Trophoblast cell (in vitro differentiated cells and primary cell): Measurements from ENCODE around the gene CXXC5.

Experiments
- DNase-seq, 2 donors: peaks; one replicate each; pipeline ENCODE4 v3.0.0-alpha.2; 2016
- H2AFZ ChIP-seq: 2 replicates; pipeline ENCODE4 v1.6.1; 2013; ENCODE audit warnings: low read length, moderate library complexity, mild to moderate bottlenecking; ENCODE audit not compliant: insufficient read depth, poor library complexity
- H2AK5ac ChIP-seq: 2 replicates; pipeline ENCODE4 v1.6.1; 2013; ENCODE audit warnings: mild to moderate bottlenecking, low read length
- H2BK120ac ChIP-seq: 2 replicates; pipeline ENCODE4 v1.6.1; 2013; ENCODE audit warnings: low read length, mild to moderate bottlenecking, moderate library complexity; ENCODE audit not compliant: insufficient read depth, poor library complexity
- H2BK12ac ChIP-seq: 2 replicates; pipeline ENCODE4 v1.6.1; 2013; ENCODE audit warnings: mild to moderate bottlenecking, low read length, moderate library complexity
- H2BK5ac ChIP-seq: 2 replicates; pipeline ENCODE4 v1.6.1; 2013; ENCODE audit warnings: low read length, low read depth, moderate library complexity, mild to moderate bottlenecking; ENCODE audit not compliant: poor library complexity
- H3K14ac ChIP-seq: 2 replicates; pipeline ENCODE4 v1.6.1; 2013; ENCODE audit warnings: mild to moderate bottlenecking, low read length
- H3K18ac ChIP-seq: 2 replicates; pipeline ENCODE4 v1.6.1; 2013; ENCODE audit warnings: mild to moderate bottlenecking, low read length
- H3K23ac ChIP-seq: 2 replicates; pipeline ENCODE4 v1.6.1; 2013; ENCODE audit warnings: low read length
- H3K27ac ChIP-seq: 2 replicates; pipeline ENCODE4 v1.5.1; 2013; ENCODE audit warnings: low read depth, mild to moderate bottlenecking, inconsistent platforms, low read length, moderate library complexity
- H3K27me3 ChIP-seq: 2 replicates; pipeline ENCODE4 v1.6.1; 2013; ENCODE audit warnings: inconsistent platforms, mild to moderate bottlenecking, low read length, moderate library complexity; ENCODE audit not compliant: insufficient read depth
- H3K36me3 ChIP-seq, 2 experiments: 1 replicate in 1 of 2; 2 replicates in 1 of 2; pipeline ENCODE4 v1.6.1; 2013; ENCODE audit warnings: low read length in 2 of 2, mild to moderate bottlenecking in 2 of 2, moderate library complexity in 1 of 2; ENCODE audit not compliant: insufficient read depth in 2 of 2, control insufficient read depth in 1 of 2
- H3K4ac ChIP-seq: 2 replicates; pipeline ENCODE4 v1.6.1; 2013; ENCODE audit warnings: low read depth, mild to moderate bottlenecking, low read length, moderate library complexity
- H3K4me1 ChIP-seq, 2 experiments: 1 replicate in 1 of 2; 2 replicates in 1 of 2; pipeline ENCODE4 v1.6.1; 2013; ENCODE audit warnings: low read length in 2 of 2, mild to moderate bottlenecking in 2 of 2, moderate library complexity in 1 of 2; ENCODE audit not compliant: insufficient read depth in 2 of 2, control insufficient read depth in 1 of 2
- H3K4me2 ChIP-seq: 2 replicates; pipeline ENCODE4 v1.6.1; 2013; ENCODE audit warnings: inconsistent platforms, mild to moderate bottlenecking, low read length, moderate library complexity
- H3K4me3 ChIP-seq: 2 replicates; pipeline ENCODE4 v1.5.1; 2013; ENCODE audit warnings: mild to moderate bottlenecking, low read depth, low read length, inconsistent platforms
- H3K79me1 ChIP-seq: one replicate; pipeline ENCODE4 v1.6.1; 2013; ENCODE audit warnings: low read length
- H3K79me2 ChIP-seq: 2 replicates; pipeline ENCODE4 v1.6.1; 2013; ENCODE audit warnings: low read length, mild to moderate bottlenecking; ENCODE audit not compliant: control insufficient read depth, insufficient read depth, poor library complexity
- H3K9ac ChIP-seq: 2 replicates; pipeline ENCODE4 v1.6.1; 2013; ENCODE audit warnings: mild to moderate bottlenecking, low read length
- H3K9me3 ChIP-seq: 2 replicates; pipeline ENCODE4 v1.6.1; 2013; ENCODE audit warnings: low read depth, mild to moderate bottlenecking, control low read depth, inconsistent platforms, low read length; ENCODE audit not compliant: insufficient read depth
- H4K12ac ChIP-seq: 2 replicates; pipeline ENCODE4 v1.6.1; 2013; ENCODE audit warnings: low read depth, mild to moderate bottlenecking, low read length, moderate library complexity
- H4K8ac ChIP-seq: 2 replicates; pipeline ENCODE4 v1.6.1; 2013; ENCODE audit warnings: low read depth, mild to moderate bottlenecking, low read length, moderate library complexity
- H4K91ac ChIP-seq: one replicate; pipeline ENCODE4 v1.6.1; 2013; ENCODE audit warnings: low read depth, mild to moderate bottlenecking, low read length, moderate library complexity
- WGBS: extraction: QIAGEN DNeasy Blood & Tissue Kit; methylation state at CpG from one replicate; pipeline ENCODE4 v1.1.7; 2013; ENCODE audit warnings: missing lambda C conversion rate; ENCODE audit not compliant: insufficient read length, insufficient coverage; ENCODE audit errors: extremely low coverage; 5-methylcytosine and 5-hydroxymethylcytosine counted together

Gene CXXC5

GRCh38 chr5:139664727-139665351 lies 16.7 kb downstream of the CXXC5 start:
- no peak overlapping the region for H2BK5ac ChIP-seq
- peak overlapping the region; percentile 71 for H3K4ac ChIP-seq
- no peak overlapping the region for H3K14ac ChIP-seq
- H4K8ac ChIP-seq: no peak overlapping the region
- peaks cover 3% of the 10 kb centered on the region for H3K9me3 ChIP-seq
- H2BK120ac ChIP-seq: no peak overlapping the region
- peaks cover 55% of the 10 kb centered on the region for H3K79me2 ChIP-seq
- H3K4me2 ChIP-seq: no peak overlapping the region
- WGBS: no CpG with 5 or more reads among the region's 15 CpGs
- H3K23ac ChIP-seq: no peak overlapping the region
- H3K18ac ChIP-seq: no peak overlapping the region
- H4K91ac ChIP-seq: no peak overlapping the region
- no peak overlapping the region for H3K4me3 ChIP-seq
- no peak overlapping the region for H4K12ac ChIP-seq
- H3K27me3 ChIP-seq: no peaks in the 10 kb centered on the region
- H2AFZ ChIP-seq: no peak overlapping the region
- no peak overlapping the region for H3K9ac ChIP-seq
- peaks cover 54 to 67% of the 10 kb centered on the region in 2 experiments for H3K4me1 ChIP-seq
- H2AK5ac ChIP-seq: no peak overlapping the region
- H3K79me1 ChIP-seq: peaks cover 35% of the 10 kb centered on the region
- H3K36me3 ChIP-seq: peaks cover 46 to 55% of the 10 kb centered on the region in 2 experiments
- no peak overlapping the region for H2BK12ac ChIP-seq
- no peak for DNase-seq
- no peak overlapping the region for H3K27ac ChIP-seq

- no peak overlapping the region for H2AK5ac ChIP-seq
- no peak overlapping the region for H3K14ac ChIP-seq
- peaks cover 55 to 68% of the 10 kb centered on the region in 2 experiments for H3K4me1 ChIP-seq
- H3K79me2 ChIP-seq: peaks cover 50% of the 10 kb centered on the region
- H2BK5ac ChIP-seq: no peak overlapping the region
- peaks cover 53 to 63% of the 10 kb centered on the region in 2 experiments for H3K36me3 ChIP-seq
- DNase-seq: no peak
- no peak overlapping the region for H2BK120ac ChIP-seq
- H3K4ac ChIP-seq: peak overlapping the region; percentile 48
- H3K4me3 ChIP-seq: no peak overlapping the region
- H2BK12ac ChIP-seq: no peak overlapping the region
- H3K4me2 ChIP-seq: no peak overlapping the region
- no peak overlapping the region for H4K91ac ChIP-seq
- H3K27ac ChIP-seq: no peak overlapping the region
- no peak overlapping the region for H3K23ac ChIP-seq
- no peak overlapping the region for H4K8ac ChIP-seq
- no peak overlapping the region for H4K12ac ChIP-seq
- H3K9ac ChIP-seq: no peak overlapping the region
- H2AFZ ChIP-seq: no peak overlapping the region
- H3K27me3 ChIP-seq: no peaks in the 10 kb centered on the region
- H3K79me1 ChIP-seq: peaks cover 27% of the 10 kb centered on the region
- H3K9me3 ChIP-seq: peaks cover 3% of the 10 kb centered on the region
- no peak overlapping the region for H3K18ac ChIP-seq
- WGBS: 100% methylated on average over 1 of the region's 11 CpGs
Measured at GRCh38 chr5:139665626-139666025, 17.5 kb downstream of the CXXC5 start.

- Histone ChIP-seq H3K9ac (no peak overlapping the region), H3K27ac (peak overlapping the region; percentile 20), H4K91ac (no peak overlapping the region), H3K4me2 (no peak overlapping the region), H3K23ac (no peak overlapping the region), H3K4me3 (no peak overlapping the region), H4K8ac (no peak overlapping the region), H3K14ac (no peak overlapping the region), H2BK5ac (no peak overlapping the region), H3K27me3 (no peaks in the 10 kb centered on the region), H4K12ac (no peak overlapping the region), H3K79me1 (peaks cover 28% of the 10 kb centered on the region), H3K9me3 (no peaks in the 10 kb centered on the region), H3K4ac (peak overlapping the region; percentile 42), H3K36me3 (peaks cover 51 to 62% of the 10 kb centered on the region in 2 experiments), H3K79me2 (peaks cover 50% of the 10 kb centered on the region), H3K4me1 (peaks cover 56 to 69% of the 10 kb centered on the region in 2 experiments), H3K18ac (peak overlapping the region; percentile 34), H2AFZ (no peak overlapping the region), H2BK120ac (no peak overlapping the region), H2BK12ac (no peak overlapping the region), H2AK5ac (no peak overlapping the region)
- WGBS: no CpG with 5 or more reads among the region's 7 CpGs
- no peak for DNase-seq
Measured at GRCh38 chr5:139666551-139666950, 18.4 kb downstream of the CXXC5 start.

- Histone ChIP-seq H2BK5ac (no peak overlapping the region), H3K9ac (no peak overlapping the region), H2AFZ (no peak overlapping the region), H4K12ac (no peak overlapping the region), H3K27ac (peak overlapping the region; percentile 70), H2BK12ac (no peak overlapping the region), H2BK120ac (no peak overlapping the region), H3K9me3 (no peaks in the 10 kb centered on the region), H3K18ac (peak overlapping the region; percentile 0), H3K36me3 (peaks cover 46 to 61% of the 10 kb centered on the region in 2 experiments), H3K4ac (peak overlapping the region; percentile 41), H3K27me3 (no peaks in the 10 kb centered on the region), H3K79me2 (peaks cover 46% of the 10 kb centered on the region), H4K91ac (peak overlapping the region; percentile 13), H3K4me2 (no peak overlapping the region), H4K8ac (no peak overlapping the region), H3K4me3 (no peak overlapping the region), H3K79me1 (peaks cover 25% of the 10 kb centered on the region), H3K4me1 (peaks cover 54 to 66% of the 10 kb centered on the region in 2 experiments), H2AK5ac (no peak overlapping the region), H3K23ac (no peak overlapping the region), H3K14ac (no peak overlapping the region)
- no peak for DNase-seq
- WGBS: no CpG with 5 or more reads among the region's 2 CpGs
Measured at GRCh38 chr5:139667001-139667729, 19.0 kb downstream of the CXXC5 start.
